ENCODE results near the gene SLC1A6. TPM values are rescaled to one million over a fixed set of nuclear protein-coding genes. Genes with fewer than 3 reads are reported as not detected.
"Not testable (repeated sequence)": the region's sequence is repeated elsewhere in the genome, so short reads cannot be mapped to it uniquely, and the experiment has no call there.

The SLC1A6 gene
- not detected for total RNA-seq

GRCh38 chr19:14979476-14980255 lies at the start of gene SLC1A6:
Gene SLC1A6 (minus strand): TSS chr19:14979864. CDS start chr19:14972910, 6,954 bp downstream.
- no peak for DNase-seq

- DNase-seq = no peak
These were observed 48.8 kb upstream of the SLC1A6 start for GRCh38 chr19:15028490-15028889.

GRCh38 chr19:15025217-15025616 lies 45.6 kb upstream of the SLC1A6 start:
- DNase-seq = no peak

GRCh38 chr19:15022752-15023151 lies 43.1 kb upstream of the SLC1A6 start:
- no peak for DNase-seq

- no peak for DNase-seq
These were observed 41.8 kb upstream of the SLC1A6 start for GRCh38 chr19:15021286-15022007.

- DNase-seq = not testable (repeated sequence)
These were observed 39.2 kb upstream of the SLC1A6 start for GRCh38 chr19:15018836-15019235.

- DNase-seq = no peak
These were observed 36.4 kb upstream of the SLC1A6 start for GRCh38 chr19:15015946-15016542.

- DNase-seq = no peak
These were observed 34.9 kb upstream of the SLC1A6 start for GRCh38 chr19:15014579-15014978.

GRCh38 chr19:15010501-15011300 lies 31.0 kb upstream of the SLC1A6 start:
- no peak for DNase-seq

- DNase-seq = no peak
These were observed 28.6 kb upstream of the SLC1A6 start for GRCh38 chr19:15008308-15008707.

GRCh38 chr19:14997981-14998380 lies 18.3 kb upstream of the SLC1A6 start:
- DNase-seq = no peak

- no peak for DNase-seq
These were observed 13.1 kb upstream of the SLC1A6 start for GRCh38 chr19:14992780-14993179.

- no peak for DNase-seq
These were observed 5.5 kb upstream of the SLC1A6 start for GRCh38 chr19:14985133-14985532.

- DNase-seq = no peak
These were observed 1.4 kb downstream of the SLC1A6 start for GRCh38 chr19:14978161-14978776.

GRCh38 chr19:14977128-14977527 lies 2.5 kb downstream of the SLC1A6 start:
- DNase-seq = no peak

- DNase-seq = no peak
These were observed 5.2 kb downstream of the SLC1A6 start for GRCh38 chr19:14974488-14974887.

GRCh38 chr19:14972676-14973075 lies 7.0 kb downstream of the SLC1A6 start:
- no peak for DNase-seq

- DNase-seq = no peak
These were observed 8.2 kb downstream of the SLC1A6 start for GRCh38 chr19:14971474-14971873.

GRCh38 chr19:14968247-14968646 lies 11.4 kb downstream of the SLC1A6 start:
- DNase-seq = no peak

GRCh38 chr19:14961956-14962685 lies 17.5 kb downstream of the SLC1A6 start:
- no peak for DNase-seq

GRCh38 chr19:14959263-14959662 lies 20.4 kb downstream of the SLC1A6 start:
- no peak for DNase-seq

GRCh38 chr19:14957464-14957863 lies 22.2 kb downstream of the SLC1A6 start:
- no peak for DNase-seq
